HepG2 (cell line): ENCODE measurements around the gene GAS2L1. TPM values are rescaled to one million over a fixed set of nuclear protein-coding genes. Genes with fewer than 3 reads are reported as not detected.

Experiments used
- ATF6 ChIP-seq: sonication (generic); formaldehyde crosslinking; conservative IDR thresholded peaks from 2 replicates; pipeline ENCODE4 v1.4.0; 2020; ENCODE audit warnings: missing genetic modification reagents
- HNRNPK ChIP-seq: fragments of 200-400 bp; formaldehyde crosslinking; IDR thresholded peaks from 2 replicates; pipeline ENCODE4 v1.6.1; 2018; ENCODE audit warnings: low read length, low read depth, moderate library complexity, mild to moderate bottlenecking; ENCODE audit not compliant: poor library complexity, severe bottlenecking
- PATZ1 ChIP-seq: sonication (generic); formaldehyde crosslinking; IDR thresholded peaks from 2 replicates; pipeline ENCODE4 v1.4.0; 2020; ENCODE audit warnings: missing genetic modification reagents
- PRDM10 ChIP-seq: sonication (generic); formaldehyde crosslinking; IDR thresholded peaks from 2 replicates; pipeline ENCODE4 v1.4.0; 2020; ENCODE audit warnings: low read depth, missing genetic modification reagents
- TRAFD1 ChIP-seq: sonication (generic); formaldehyde crosslinking; IDR thresholded peaks from 2 replicates; pipeline ENCODE4 v1.5.1; 2020; ENCODE audit warnings: missing genetic modification reagents, mild to moderate bottlenecking, borderline replicate concordance
- ZNF142 ChIP-seq: sonication (generic); formaldehyde crosslinking; IDR thresholded peaks from 2 replicates; pipeline ENCODE4 v1.4.0; 2020; ENCODE audit warnings: missing genetic modification reagents
- ZNF264 ChIP-seq: sonication (generic); formaldehyde crosslinking; IDR thresholded peaks from 2 replicates; pipeline ENCODE4 v1.4.0; 2020; ENCODE audit warnings: missing genetic modification reagents
- polyA plus RNA-seq, 8 experiments: library from polyadenylated mRNA; depleted of rRNA in 3 of 8; stranded (reverse) in 7 of 8; unstranded in 1 of 8; fragments of >200 nt; fragmentation: Illumina TruSeq in 4 of 8; extraction: Trizol in 4 of 8; gene quantifications; 2 replicates each; pipeline versions ENCODE4 v1.2.1 to v1.2.3, GENCODE V29; 2011 to 2016; ENCODE audit warnings: low read depth in 4 of 8, missing spikeins in 1 of 8, mixed read lengths in 1 of 8; ENCODE audit not compliant: insufficient read depth in 1 of 8
- total RNA-seq, 5 experiments: library from RNA; depleted of rRNA; stranded (reverse); fragments of >200 nt; fragmentation: Illumina TruSeq; extraction: Trizol; gene quantifications; 2 replicates each; pipeline ENCODE4 v1.2.3, GENCODE V29; 2016; ENCODE audit warnings: low read depth in 1 of 5
- TF ChIP-seq, protein P1 (sequence below): sonication (generic); formaldehyde crosslinking; conservative IDR thresholded peaks from 2 replicates; pipeline ENCODE4 v1.4.0; 2020; ENCODE audit warnings: missing genetic modification reagents

The GAS2L1 gene
- total and polyA plus RNA-seq, 2 of the 13 experiments (the other 11 are each of a cell fraction or from before 2014, with no cell fraction given): 1.8 to 3.3 TPM

- TF ChIP-seq, protein P1, sequence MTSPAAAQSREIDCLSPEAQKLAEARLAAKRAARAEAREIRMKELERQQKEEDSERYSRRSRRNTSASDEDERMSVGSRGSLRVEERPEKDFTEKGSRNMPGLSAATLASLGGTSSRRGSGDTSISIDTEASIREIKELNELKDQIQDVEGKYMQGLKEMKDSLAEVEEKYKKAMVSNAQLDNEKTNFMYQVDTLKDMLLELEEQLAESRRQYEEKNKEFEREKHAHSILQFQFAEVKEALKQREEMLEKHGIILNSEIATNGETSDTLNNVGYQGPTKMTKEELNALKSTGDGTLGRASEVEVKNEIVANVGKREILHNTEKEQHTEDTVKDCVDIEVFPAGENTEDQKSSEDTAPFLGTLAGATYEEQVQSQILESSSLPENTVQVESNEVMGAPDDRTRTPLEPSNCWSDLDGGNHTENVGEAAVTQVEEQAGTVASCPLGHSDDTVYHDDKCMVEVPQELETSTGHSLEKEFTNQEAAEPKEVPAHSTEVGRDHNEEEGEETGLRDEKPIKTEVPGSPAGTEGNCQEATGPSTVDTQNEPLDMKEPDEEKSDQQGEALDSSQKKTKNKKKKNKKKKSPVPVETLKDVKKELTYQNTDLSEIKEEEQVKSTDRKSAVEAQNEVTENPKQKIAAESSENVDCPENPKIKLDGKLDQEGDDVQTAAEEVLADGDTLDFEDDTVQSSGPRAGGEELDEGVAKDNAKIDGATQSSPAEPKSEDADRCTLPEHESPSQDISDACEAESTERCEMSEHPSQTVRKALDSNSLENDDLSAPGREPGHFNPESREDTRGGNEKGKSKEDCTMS (CRISPR knock-in tag): no peak
- TF ChIP-seq HNRNPK: no peak
- TF ChIP-seq ZNF142: no peak
- peak; percentile 32; the same call in 1 of the 2 replicates for TF ChIP-seq PATZ1 (CRISPR knock-in tag)
- no peak for TF ChIP-seq ATF6 (CRISPR knock-in tag)
- TF ChIP-seq PRDM10 (CRISPR knock-in tag): no peak
- no peak for TF ChIP-seq TRAFD1 (CRISPR knock-in tag)
- no peak for TF ChIP-seq ZNF264
Observed at GRCh38 chr22:29342577-29343312, 36.3 kb downstream of the GAS2L1 start (continued).
